GM21360 (cell line): Measurements from ENCODE around the gene RAB20.
A peak's percentile ranks its signal among the peaks of the same experiment; 100 is the strongest.
"Not testable (repeated sequence)": the region's sequence is repeated elsewhere in the genome, so short reads cannot be mapped to it uniquely, and the experiment has no call there.

Experiments
- ATAC-seq: cut with Tn5 transposase; IDR thresholded peaks from one replicate; pipeline ENCODE4 v1.9.1; 2021; ENCODE audit warnings: mild to moderate bottlenecking, moderate library complexity; ENCODE audit not compliant: unreplicated experiment

Gene RAB20

GRCh38 chr13:110495376-110495775 is 66.1 kb downstream of the RAB20 start:
- ATAC-seq: no peak

GRCh38 chr13:110493613-110494012 is 67.9 kb downstream of the RAB20 start:
- ATAC-seq: no peak

GRCh38 chr13:110492679-110493593 is 68.6 kb downstream of the RAB20 start:
- ATAC-seq: no peak

- no peak for ATAC-seq
These were observed 69.4 kb downstream of the RAB20 start for GRCh38 chr13:110491869-110492678.

GRCh38 chr13:110490009-110490770 is 71.3 kb downstream of the RAB20 start:
- ATAC-seq: no peak

- not testable (repeated sequence) for ATAC-seq
These were observed 74.6 kb downstream of the RAB20 start for GRCh38 chr13:110486880-110487279.

GRCh38 chr13:110486061-110486715 is 75.3 kb downstream of the RAB20 start:
- ATAC-seq: no peak

GRCh38 chr13:110485604-110486003 is 75.9 kb downstream of the RAB20 start:
- no peak for ATAC-seq

- ATAC-seq: no peak
These were observed 77.1 kb downstream of the RAB20 start for GRCh38 chr13:110484290-110485048.

- no peak for ATAC-seq
These were observed 78.0 kb downstream of the RAB20 start for GRCh38 chr13:110483386-110483968.

- no peak for ATAC-seq
These were observed 81.4 kb downstream of the RAB20 start for GRCh38 chr13:110480161-110480560.

- no peak for ATAC-seq
These were observed 81.9 kb downstream of the RAB20 start for GRCh38 chr13:110479648-110480047.

- no peak for ATAC-seq
These were observed 82.3 kb downstream of the RAB20 start for GRCh38 chr13:110479215-110479545.

GRCh38 chr13:110478405-110479214 is 82.9 kb downstream of the RAB20 start:
- no peak for ATAC-seq

- no peak for ATAC-seq
These were observed 83.7 kb downstream of the RAB20 start for GRCh38 chr13:110477706-110478245.

GRCh38 chr13:110476220-110476617 is 85.3 kb downstream of the RAB20 start:
- no peak for ATAC-seq

- ATAC-seq: peak; percentile 23
These were observed 85.8 kb downstream of the RAB20 start for GRCh38 chr13:110475550-110476219.

- no peak for ATAC-seq
These were observed 86.4 kb downstream of the RAB20 start for GRCh38 chr13:110475117-110475516.
